D721Med (cell line): ENCODE results near the gene TEX22.

Experiments used
- DNase-seq: peaks from one replicate; pipeline ENCODE4 v3.0.0; 2011; ENCODE audit warnings: low spot score; ENCODE audit not compliant: insufficient read length
- FAIRE-seq: peaks from 2 replicates; lab custom pipeline; 2011; peaks lifted over from hg19 to GRCh38; lab: Jason Lieb, UNC
- TF ChIP-seq, protein P1 (sequence below): IDR thresholded peaks from 2 replicates; pipeline ENCODE4 v1.5.1; 2012; ENCODE audit warnings: mild to moderate bottlenecking, control low read depth; ENCODE audit not compliant: insufficient read depth; ENCODE audit errors: missing control alignments

Gene TEX22

DNA sequence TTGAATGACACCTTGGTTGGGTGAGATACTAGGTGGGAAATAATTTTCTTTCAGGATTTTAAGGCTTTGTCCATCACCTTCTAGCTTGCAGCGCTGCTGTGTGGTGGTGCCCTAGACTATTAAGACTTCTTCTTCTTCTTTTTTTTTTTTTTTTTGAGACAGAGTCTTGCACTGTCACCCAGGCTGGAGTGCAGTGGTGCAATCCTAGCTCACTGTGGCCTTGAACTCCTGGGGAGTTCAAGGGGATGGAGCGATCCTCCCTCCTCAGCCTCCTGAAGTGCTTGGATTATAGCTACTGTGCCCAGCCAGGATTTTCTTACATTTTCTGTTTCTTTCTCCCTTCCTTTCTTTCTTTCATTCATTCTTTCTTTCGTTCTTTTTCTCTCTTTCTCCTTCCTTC is 11.0 kb downstream of the TEX22 start:
- TF ChIP-seq, protein P1, sequence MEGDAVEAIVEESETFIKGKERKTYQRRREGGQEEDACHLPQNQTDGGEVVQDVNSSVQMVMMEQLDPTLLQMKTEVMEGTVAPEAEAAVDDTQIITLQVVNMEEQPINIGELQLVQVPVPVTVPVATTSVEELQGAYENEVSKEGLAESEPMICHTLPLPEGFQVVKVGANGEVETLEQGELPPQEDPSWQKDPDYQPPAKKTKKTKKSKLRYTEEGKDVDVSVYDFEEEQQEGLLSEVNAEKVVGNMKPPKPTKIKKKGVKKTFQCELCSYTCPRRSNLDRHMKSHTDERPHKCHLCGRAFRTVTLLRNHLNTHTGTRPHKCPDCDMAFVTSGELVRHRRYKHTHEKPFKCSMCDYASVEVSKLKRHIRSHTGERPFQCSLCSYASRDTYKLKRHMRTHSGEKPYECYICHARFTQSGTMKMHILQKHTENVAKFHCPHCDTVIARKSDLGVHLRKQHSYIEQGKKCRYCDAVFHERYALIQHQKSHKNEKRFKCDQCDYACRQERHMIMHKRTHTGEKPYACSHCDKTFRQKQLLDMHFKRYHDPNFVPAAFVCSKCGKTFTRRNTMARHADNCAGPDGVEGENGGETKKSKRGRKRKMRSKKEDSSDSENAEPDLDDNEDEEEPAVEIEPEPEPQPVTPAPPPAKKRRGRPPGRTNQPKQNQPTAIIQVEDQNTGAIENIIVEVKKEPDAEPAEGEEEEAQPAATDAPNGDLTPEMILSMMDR, result no peak
- FAIRE-seq (no peak), DNase-seq (no peak)

DNA sequence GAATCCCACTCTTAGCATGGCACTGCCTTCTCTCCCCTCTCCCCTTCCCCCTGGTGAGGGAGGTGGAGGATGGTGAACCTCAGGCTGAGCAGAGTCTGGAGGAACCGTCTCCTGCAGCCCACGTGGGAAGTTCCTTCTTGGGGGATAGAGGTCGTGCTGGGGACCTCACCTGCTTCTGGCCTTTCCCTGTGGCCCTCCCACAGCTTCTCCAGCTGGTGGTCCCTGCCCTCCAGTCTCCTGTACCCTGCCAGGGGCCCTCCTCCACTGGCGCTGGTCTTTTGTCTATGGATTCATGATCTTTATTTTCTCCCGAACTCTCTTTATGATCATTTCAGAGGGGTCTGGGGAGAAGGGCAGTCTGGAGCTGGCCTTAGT is 12.3 kb downstream of the TEX22 start:
- no peak for DNase-seq
- TF ChIP-seq, protein P1, result no peak
- FAIRE-seq, result no peak

DNA sequence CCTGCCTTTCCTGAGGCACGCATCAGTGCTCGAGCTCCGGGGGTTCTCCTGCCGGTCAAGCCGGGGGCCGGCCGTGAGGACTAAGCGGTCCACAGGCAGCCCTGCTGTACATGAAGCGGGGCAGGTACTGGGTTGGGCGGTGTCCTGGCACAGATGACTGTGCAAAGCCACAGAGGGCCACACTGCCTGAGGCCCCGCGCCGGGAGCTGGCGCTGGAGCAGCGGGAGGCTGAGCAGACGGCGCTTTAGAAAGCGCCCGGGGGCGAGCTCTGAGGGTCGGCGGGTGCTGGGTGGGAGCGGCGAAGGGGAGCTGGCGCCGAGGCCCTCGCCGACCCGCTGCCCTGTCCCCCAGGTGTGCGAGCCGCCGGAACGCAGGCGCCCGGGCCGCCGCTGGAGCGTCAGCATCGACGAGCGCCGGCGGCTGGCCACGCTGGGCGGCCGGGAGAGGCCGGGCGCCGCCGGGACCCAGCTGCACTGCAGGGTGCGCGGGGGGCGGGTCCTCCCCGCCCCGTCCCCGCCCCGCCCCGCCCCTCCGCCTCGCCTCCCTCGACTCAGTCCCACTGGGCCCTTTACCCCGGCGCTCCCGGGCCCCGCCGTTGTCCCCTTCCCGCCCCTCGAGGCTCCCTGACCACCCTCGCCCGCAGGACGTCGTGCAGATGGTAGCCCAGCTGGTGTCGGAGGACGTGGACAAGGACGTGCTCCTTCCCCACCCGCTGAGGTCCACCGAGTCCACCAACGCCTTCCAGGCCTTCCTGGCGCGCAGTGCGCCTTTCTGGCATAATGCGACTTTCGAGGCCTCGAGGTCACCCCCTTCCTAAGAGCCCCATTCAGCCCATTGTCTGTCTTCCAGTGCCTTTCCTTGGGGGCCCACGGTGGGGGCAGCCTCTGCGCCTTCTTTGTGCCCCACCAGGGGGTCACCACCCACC is 12.9 kb downstream of the TEX22 start:
- FAIRE-seq (no peak), DNase-seq (peak; percentile 97)
- TF ChIP-seq, protein P1, result no peak

DNA sequence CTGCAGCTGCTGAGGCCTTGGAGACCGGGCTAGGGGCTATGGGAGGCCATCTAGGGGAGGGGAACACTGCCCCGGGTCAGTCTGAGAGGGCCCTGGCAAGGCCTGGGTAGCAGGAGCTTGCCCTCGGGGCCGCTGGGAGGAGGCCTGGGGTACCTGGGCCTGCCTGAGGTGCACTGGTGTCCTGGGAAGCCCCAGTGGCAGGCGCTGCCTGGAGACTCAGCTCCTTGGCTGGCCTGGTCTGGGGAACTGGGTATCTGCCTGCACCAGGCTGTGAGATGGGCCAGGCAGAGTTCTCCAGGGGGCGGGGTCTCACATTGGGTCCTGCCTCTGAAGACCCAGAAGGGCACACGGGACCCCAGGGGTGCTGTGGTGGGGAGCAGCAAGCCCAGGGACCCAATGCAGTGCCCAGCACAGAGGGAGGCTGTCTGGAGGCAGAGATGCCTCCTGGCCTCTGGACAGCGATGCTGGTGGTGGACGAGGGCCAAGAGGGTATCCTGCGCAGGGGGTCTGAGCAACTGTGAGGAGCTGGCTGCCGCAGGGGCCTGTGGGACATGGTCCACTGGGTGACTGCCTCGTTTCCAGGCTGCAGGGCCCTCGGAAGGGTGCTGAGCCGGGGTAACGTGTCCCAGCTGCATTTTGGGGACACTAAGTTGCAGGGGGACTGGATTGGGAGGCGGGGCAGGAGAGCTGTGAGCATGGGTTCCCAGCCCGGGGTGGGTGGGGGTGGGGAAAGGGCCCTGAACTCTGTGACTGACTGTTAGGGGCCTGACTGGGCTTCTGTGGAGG is 13.8 kb downstream of the TEX22 start:
- DNase-seq, result no peak

DNA sequence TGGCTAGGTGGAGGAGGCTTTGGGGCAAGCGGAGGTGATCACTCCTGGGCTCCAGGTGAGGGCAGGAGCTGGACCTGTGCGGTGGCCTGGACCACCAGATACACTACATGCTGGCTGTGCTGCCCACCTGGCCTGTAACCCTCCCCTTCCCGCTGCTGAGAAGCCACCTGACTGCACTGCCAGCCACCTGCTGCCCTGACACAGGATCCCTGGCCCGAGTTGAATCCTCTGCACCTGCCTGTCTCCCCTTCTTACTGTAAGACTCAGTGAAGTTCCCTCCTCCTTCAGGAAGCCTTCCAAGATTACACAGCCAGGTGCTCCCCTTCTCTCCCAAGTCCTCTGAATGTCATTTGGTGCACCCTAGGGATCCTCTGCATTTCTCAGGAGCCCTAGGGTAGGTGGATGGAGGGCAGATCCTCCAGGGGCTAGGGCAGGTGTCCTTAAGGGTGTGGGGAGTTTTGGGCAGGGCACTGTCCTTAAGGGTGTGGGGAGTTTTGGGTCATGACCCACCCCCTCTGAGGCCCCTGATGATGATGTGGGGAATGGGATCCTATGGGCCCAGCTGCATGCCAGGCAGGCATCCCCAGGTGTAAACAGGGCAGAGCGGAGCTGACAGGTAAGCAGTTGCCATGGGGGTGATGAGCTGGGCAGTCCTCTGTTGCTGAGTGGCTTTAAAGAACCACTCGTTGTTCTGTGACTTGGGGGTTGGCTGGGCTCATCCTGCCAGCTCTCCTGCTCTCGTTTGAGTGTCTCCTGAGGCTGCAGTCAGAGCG is 14.6 kb downstream of the TEX22 start:
- FAIRE-seq, result no peak
- no peak for DNase-seq

More for the DNA sequence above, 13.8 kb downstream of the TEX22 start:
- FAIRE-seq, result no peak
- TF ChIP-seq, protein P1, result no peak

DNA sequence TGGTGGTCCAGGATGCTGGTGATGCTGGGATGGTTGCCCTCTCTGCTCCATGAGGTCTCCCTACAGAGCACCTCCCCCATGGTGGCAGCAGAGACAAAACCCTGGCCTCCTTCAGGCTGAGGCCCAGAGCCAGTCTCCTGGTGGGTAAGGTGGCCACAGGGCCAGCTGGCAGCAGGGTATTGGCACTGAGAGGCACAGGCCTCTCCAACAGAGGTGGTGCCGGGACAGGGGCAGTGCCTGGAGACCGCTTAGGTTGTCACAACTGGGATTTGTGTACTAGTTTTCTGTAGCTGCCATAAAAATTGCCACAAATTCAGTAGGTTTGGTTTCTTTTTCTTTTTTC is 15.2 kb downstream of the TEX22 start:
- DNase-seq, result no peak
- no peak for FAIRE-seq
- TF ChIP-seq, protein P1, result no peak

More for the DNA sequence above, 14.6 kb downstream of the TEX22 start:
- TF ChIP-seq, protein P1, result no peak
